ENCODE results near the gene DYNLT2.

Gene DYNLT2

DNA sequence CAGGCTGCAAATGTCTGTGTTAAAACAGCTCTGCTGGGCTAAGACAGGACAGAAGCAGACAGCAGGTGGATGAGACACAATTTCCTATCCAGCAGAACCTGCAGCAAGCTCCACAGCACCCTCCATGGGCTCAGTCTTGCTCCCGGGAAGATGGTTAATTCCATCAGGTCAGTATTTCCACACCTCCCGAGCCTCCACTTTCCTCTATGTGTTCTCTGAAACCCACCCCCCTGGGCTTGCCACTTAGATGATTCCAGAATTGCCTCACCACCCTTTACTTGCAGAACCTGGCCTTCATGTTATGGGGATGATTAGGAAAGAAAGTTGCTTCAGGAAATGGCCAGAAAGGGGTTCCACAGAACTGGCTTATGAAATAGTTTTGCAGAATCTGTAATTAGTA, 43.8 kb upstream of the DYNLT2 start:
- Histone ChIP-seq H3K36me3 (no peaks in the 10 kb centered on the region), H3K4me1 (no peaks in the 10 kb centered on the region), H3K4me3 (ENCODE audit: low read depth, low read length) (no peak overlapping the region), H3K27me3 (no peaks in the 10 kb centered on the region), H3K9me3 (no peaks in the 10 kb centered on the region)
- TF ChIP-seq, protein P1, sequence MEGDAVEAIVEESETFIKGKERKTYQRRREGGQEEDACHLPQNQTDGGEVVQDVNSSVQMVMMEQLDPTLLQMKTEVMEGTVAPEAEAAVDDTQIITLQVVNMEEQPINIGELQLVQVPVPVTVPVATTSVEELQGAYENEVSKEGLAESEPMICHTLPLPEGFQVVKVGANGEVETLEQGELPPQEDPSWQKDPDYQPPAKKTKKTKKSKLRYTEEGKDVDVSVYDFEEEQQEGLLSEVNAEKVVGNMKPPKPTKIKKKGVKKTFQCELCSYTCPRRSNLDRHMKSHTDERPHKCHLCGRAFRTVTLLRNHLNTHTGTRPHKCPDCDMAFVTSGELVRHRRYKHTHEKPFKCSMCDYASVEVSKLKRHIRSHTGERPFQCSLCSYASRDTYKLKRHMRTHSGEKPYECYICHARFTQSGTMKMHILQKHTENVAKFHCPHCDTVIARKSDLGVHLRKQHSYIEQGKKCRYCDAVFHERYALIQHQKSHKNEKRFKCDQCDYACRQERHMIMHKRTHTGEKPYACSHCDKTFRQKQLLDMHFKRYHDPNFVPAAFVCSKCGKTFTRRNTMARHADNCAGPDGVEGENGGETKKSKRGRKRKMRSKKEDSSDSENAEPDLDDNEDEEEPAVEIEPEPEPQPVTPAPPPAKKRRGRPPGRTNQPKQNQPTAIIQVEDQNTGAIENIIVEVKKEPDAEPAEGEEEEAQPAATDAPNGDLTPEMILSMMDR (IDR thresholded peaks at IDR 0.05; ENCODE audit: low read depth, low read length): no peak
- no peak for DNase-seq

DNA sequence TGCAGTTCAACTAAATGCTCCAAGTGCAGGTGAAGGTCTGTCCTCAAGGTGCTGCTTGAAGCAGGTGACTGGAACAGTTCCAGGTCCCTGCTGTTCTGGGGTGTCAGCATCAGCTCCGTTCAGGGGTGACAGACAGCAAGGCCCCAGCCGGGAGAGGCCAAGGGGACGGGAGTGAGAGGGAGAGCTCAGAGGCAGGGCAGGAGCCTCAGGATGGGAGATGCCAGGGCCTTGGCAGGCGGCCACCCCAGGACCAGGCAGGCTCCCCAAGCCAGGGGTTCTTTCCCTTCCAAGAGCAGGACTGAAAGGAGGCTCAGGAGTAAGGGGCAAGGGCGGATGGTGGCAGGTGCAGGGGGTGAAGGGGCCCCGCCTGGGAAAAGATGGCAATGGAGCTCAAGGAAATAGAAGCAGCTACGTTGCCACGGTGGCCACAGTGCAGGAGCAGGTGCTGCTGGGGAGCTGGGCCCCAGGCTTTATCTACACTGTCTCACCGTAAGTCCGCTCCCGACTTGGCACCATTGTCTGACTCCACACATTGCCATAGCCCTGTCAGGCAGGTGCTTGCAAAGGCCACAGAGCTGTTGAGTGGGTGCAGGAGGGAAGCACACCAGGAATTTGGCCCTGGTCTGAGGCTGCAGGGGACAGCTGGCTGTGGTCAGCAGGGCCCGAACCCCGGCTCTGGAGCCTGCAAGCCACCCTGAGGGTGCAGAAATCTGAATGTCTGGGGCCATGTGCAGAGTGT, 43.1 kb upstream of the DYNLT2 start:
- no peak for DNase-seq
- no peaks in the 10 kb centered on the region for H3K9me3 ChIP-seq
- H3K4me1 ChIP-seq: no peaks in the 10 kb centered on the region
- no peaks in the 10 kb centered on the region for H3K27me3 ChIP-seq
- no peak overlapping the region for H3K4me3 ChIP-seq (ENCODE audit: low read depth, low read length)
- TF ChIP-seq, protein P1 (IDR thresholded peaks at IDR 0.05; ENCODE audit: low read depth, low read length): no peak
- no peaks in the 10 kb centered on the region for H3K36me3 ChIP-seq

DNA sequence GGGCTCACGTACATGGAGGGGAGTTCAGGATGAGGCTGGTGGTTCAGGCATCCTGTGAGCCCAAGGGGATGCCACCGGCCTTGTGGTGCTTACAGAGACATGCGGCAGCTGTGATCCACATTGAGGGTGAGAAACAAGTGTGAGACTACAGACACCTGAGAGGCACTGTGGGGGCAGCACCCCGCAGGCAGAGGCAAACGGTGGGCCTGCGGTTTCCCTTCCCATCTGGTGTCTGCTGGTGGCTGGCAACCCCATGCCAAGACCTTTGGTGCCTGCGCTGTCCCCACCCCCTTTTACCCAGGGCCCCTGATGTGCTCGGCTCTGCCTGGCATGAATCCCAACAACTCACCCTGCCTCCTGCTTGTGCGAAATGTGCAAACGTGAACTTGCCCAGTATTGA, 42.0 kb upstream of the DYNLT2 start:
- Histone ChIP-seq H3K36me3 (no peaks in the 10 kb centered on the region), H3K4me1 (no peaks in the 10 kb centered on the region), H3K4me3 (ENCODE audit: low read depth, low read length) (no peak overlapping the region), H3K9me3 (no peaks in the 10 kb centered on the region), H3K27me3 (no peaks in the 10 kb centered on the region)
- TF ChIP-seq, protein P1 (IDR thresholded peaks at IDR 0.05; ENCODE audit: low read depth, low read length): no peak
- DNase-seq: no peak

DNA sequence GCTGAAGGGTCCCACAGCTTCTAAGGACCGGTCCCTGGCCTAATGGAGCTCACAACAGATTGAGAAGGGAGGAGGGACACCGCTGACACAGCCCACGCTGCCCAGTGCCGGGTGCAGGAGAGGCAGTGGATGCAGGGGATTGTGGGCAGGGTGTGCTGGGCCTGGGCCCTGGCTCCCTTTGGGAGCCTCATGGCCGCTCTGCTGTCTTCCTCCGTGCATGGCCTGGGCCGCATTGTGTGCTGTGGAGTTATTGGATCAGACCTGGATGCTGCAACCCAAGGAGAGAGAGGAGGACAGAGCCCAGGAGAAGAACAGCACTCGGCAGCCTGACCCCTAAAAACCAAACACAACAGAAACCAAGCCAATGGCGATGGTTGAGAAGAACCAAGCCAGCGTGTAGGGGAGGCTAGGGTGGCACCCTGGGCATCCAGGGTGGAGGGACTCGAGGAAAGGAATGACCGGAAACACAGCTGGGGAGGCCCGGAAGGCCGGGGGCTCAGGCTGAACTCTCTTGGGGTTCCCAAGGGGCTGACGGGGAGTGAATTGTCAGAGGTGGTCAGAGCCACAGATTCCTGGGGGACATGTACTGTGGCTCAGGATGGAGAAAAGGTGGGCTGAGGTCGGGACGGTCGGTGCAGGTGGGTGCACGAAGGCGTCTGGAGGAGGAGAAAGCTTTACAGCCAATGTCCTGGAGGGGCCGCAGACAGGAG, 41.1 kb upstream of the DYNLT2 start:
- no peaks in the 10 kb centered on the region for H3K27me3 ChIP-seq

DNA sequence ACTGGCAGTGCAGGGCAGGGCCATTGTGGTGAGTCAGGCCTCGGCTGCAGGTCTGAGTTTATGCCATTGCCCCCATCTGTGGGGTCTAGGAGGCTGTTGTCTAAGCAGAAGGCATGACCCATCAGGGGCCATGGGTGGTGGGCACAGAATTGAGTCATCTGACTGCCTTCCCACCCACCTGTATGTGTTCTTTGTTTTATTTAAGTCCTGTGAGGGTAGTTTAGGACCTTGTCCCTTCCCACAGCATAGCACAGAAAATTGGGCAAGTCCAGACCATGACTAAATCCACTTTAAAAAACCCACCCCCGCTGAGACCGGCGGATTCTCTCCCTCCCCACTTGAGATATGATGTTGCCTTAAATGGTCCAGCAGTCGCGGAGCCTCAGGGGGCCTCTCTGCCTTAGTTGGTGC, 40.4 kb upstream of the DYNLT2 start:
- TF ChIP-seq, protein P1 (IDR thresholded peaks at IDR 0.05; ENCODE audit: low read depth, low read length): no peak
- Histone ChIP-seq H3K27me3 (no peaks in the 10 kb centered on the region), H3K4me1 (no peaks in the 10 kb centered on the region), H3K4me3 (ENCODE audit: low read depth, low read length) (no peak overlapping the region), H3K36me3 (no peaks in the 10 kb centered on the region), H3K9me3 (no peaks in the 10 kb centered on the region)
- DNase-seq: no peak

More for the DNA sequence above, 41.1 kb upstream of the DYNLT2 start:
- Histone ChIP-seq H3K4me3 (ENCODE audit: low read depth, low read length) (no peak overlapping the region), H3K9me3 (no peaks in the 10 kb centered on the region), H3K36me3 (no peaks in the 10 kb centered on the region), H3K4me1 (no peaks in the 10 kb centered on the region)
- TF ChIP-seq, protein P1 (IDR thresholded peaks at IDR 0.05; ENCODE audit: low read depth, low read length): no peak
- no peak for DNase-seq
